Stimulated activated CD4-positive, alpha-beta T cell treated with anti-CD3 and anti-CD28 coated beads, TNF-alpha, amount 100 ng/mL, for 24 hours (primary cell): ENCODE results near the gene STRBP.

Source experiments
- DNase-seq, 3 experiments: peaks; one replicate each; pipeline ENCODE4 v3.0.0-alpha.2; 2020; ENCODE audit warnings: low read depth in 3 of 3

The STRBP gene

DNA sequence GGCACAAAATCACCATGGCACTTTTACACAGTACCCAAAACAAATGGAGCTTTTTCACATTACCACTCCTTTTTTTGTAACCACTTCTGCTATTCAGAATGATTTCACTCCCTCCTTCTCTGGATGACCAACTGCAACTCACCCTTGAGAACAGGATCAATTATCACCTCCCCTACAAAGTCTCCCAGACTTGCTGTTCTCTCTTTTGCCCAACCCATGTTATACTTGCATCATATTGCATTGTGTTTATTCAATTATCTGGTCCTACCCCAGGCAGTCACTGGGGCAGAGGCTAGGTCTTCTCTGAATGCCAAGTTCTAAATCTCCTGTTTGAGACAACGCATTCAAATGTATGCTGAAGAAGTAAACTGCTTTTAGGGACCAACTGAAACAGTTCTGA lies 139.0 kb downstream of the STRBP start:
- no peak for DNase-seq

DNA sequence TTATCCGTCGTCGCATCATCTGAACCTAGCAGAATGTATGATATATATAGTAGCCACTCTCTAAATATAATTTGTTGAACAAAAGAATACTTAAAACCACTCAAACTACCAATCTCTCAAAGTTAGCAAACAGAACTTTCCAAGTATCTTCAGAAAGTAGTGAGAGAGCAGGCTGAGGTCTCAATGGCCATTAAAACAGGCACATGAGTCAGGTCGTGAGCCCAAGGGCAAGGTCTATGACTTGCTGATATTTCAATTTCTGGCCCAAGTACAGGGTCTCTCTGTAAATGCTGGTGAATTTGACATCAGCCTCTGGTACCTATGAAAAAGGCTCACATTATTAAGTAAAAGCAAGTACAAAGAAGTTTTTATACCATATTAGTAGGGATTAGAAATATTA lies 139.8 kb downstream of the STRBP start:
- no peak for DNase-seq

DNA sequence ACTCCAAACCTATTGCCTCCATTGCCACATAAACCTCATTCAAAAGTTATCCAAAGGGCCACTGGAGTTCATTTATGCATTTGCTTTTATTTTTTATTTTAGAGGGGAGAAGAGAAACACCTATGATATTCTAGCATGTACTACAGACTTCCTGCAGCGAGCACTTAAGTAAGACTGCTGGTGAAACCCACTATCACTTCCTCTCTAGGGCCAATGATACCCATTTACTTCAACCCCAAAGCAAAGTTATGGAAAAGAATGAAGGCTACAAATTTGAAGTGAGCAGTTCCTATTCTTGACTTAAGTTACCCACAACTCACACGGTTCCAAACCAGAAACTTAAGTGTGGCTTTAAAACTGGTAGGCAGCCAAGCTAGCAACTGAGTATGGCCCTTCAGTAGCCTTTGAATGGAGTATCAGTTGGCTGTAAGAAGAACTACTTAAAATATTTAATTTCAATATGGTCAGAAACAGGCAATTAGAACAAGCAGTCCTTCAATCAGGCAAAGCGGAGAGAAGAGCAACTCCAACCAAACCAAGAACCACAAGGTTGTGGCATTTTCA lies 140.8 kb downstream of the STRBP start:
- DNase-seq = no peak

DNA sequence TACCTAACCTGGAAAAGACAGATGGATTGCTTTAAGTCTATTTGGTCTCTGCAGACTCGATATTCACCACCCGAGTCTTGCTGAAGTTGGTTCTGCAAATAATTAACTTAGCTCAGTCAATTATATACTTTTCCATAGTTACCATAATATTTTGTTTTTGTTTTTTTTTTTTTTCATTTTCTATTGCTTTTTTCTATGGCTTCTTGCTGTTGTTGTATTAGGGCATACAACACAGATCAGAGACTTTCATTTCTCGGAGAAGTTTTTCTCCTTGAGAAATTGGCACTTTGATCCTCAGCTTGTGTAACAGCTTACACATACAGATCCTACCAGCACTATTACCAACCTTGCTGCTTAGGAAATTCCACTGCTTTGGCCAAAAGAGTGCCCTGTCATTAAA lies 146.9 kb downstream of the STRBP start:
- no peak for DNase-seq

DNA sequence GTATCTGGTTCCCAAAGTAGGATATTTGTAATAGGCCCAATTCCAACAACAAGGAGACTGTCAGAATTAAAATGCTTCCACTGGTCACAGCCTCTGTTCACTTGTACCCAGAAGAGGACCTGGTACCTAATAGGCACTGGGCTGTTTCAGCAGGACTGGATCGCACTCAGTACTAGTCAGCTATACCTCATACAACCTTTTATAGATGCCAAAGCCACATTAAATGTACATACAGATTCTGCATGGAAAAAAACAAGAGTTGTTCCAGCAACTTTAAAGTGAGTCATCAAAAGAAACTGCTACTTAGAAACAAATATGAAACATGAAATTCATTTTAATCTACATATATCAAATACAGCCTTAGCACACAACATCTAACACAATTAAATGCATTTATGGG lies 147.4 kb downstream of the STRBP start:
- DNase-seq = no peak

DNA sequence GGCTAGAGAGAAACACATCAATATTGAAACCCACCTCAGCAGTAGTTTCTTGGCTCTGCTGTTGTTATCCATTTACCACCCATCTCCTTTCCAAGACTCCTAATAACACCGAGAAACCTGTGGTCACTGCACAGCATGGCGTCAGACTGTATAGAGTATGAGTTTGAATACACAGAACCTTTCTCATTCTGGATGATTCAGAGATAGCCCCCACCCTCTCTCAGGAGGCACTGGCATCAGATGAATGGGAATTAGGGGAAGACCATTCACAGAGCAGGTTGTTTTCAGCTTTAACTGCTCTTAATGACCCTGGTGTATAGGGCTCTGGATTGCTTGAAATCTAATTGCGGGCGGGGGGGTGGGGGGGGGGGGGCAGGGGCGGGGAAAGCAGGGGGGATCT lies 148.3 kb downstream of the STRBP start:
- DNase-seq = no peak

DNA sequence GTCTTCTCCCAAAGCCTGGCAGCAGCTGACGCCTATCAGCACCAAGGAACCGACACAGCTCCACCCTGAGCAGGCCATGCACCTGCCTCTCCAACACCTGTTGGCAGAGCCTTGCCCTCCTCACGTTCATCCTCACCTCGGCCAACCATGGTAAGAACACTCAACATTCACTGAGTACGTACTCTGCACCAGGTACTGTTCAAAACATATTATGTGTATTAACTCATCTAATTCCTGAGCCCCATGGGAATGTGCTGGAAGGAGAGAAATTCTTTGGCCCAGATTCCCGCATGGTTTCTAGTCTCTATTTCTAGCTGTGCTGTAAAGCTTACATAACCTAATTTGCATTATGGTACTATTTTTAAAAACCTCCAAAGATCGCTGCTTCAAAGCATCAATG lies 148.8 kb downstream of the STRBP start:
- DNase-seq = no peak

DNA sequence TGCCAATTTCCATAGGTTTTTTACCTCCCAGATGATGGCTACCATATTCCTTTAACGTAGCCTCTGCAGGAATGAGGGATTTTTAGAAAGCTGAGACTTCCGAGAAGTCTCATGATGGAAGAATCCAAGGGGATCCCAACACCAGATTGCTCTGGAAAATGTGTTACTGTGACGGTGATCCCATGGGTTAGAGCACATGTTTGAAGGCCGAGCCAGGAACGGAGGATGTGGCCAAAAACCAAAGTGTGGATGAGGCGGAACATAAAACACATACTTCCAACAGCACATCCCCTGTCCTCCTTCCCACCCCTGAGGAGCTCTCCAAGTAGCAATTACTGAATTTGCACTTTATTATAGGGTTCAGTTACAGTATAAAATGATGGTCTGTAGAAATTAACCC lies 152.3 kb downstream of the STRBP start:
- no peak for DNase-seq

DNA sequence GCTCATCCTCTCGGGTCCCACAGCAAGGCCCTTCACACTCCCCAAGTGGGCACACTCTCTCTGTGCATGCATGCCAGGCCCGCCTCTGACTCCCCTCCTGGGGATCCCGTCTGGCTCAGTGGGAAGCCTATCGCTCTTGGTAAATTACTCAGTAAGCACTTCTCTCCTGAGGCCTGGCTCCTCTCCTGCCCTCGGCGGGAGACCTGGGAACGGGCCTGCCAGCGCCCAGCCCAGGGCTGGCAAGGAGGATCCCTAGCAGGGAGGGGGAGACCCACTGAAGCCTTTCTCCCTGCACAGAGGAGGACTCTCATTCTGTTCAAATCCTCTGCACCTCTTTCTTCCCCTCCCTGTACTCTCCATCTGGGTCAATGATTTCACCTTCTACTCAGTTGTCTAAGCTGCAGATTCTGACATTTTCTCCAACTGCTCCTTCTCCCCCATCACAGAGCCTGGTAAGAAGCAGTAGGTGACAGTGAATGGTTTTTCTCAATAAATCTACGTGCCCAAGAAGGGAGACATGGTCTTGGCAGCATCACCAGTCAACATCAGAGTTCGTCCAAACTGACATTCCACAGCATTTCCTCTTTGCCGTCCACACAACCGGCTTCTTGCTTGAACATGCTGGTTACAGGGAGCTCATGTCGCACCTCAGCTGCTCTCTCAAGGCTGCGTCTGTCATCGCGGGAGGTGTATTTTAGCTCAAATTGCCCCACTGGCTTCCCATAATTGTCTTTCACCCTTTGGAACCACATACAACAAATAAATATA lies 153.1 kb downstream of the STRBP start:
- DNase-seq = no peak

DNA sequence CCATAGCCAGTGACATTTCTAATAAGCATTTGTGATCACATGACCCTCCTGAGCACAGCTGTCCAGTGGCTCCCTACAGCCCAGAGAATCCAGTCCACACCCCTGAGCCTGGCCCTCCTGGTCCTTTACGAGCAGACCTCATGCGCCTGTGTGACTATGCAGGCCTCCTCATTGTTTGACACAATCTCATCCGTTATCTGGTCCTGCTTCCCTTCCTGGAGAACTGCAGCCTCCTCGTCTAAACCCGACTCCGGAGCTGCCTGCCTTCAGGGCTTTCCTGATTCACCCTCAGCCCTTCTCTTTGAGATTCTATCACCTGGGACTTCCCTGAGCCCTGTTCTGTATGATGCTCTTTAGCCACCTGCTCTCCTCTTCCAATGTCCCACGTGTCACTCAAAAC lies 155.2 kb downstream of the STRBP start:
- DNase-seq = no peak

DNA sequence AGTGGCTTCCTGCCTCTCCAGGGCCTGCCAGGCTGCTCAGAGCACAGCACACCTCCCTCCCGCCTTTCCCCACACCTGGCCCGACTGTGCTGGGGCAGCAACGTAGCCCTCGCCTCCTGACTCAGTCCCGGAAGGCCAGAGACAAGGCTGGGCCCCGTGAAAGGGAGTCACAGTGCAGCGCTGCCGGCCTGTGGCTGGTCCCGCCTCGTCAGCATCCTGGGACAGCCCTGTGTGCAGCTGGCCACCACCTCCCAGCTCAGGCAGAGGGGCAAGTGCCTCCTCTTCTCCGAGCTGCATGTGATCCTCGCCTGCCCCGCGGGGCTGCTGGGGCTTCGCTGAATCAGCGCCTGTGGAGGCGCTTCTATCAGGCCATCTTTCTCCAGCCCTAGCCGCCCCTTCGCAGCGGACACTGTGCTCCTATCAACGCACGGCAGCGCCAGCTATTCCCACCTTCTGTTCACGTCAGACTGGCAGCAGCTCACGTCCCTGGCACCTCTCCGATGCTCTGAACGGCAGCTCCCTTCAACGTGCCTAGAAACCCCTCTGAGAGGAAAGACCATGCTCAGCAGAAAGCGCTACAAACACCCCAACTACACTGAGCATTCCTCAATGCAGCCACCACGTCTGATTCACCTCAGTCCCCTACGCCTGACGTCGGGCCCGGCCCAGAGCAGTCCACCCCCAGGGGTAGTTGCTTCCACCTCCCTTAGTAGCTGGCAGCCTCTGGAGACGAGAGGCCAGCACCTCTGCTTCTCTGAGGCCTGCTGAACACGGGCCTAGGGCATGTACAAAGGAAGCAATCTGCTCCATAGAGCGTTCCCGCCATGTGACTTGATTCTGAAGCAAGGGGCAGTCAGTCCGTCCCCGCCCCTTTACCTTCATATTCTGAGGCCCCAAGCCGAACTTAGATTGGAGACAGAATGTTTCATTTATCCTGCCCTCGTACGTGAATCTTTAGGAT lies 156.1 kb downstream of the STRBP start:
- DNase-seq = no peak

DNA sequence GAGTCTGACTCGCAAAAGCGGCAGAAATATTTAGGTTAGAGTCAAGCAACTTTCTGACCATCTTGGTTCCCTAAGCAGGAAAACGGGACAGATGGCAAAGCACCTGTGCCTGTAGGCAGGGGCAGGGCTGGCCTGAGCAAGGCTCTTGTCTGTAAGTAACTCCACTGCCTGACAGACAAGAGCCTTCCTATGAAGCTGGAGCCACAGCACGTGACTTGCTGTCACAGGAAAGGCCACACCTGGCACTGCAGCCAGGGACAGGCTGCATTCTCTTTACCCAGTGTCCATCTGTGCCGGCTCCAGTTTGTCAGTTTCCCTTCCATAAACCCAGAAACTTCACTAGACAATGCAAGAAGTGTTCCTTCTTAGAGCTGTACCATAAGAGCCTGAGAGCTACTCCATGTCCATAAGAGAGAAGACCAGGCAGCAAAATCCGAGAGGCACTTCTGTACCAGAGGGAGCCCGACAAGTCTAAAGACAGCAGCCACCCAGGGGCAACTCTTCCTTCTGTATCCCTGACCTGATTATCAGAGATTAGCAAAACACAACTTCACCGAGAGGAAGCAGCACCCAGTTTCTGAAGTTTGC lies 156.9 kb downstream of the STRBP start:
- no peak for DNase-seq

DNA sequence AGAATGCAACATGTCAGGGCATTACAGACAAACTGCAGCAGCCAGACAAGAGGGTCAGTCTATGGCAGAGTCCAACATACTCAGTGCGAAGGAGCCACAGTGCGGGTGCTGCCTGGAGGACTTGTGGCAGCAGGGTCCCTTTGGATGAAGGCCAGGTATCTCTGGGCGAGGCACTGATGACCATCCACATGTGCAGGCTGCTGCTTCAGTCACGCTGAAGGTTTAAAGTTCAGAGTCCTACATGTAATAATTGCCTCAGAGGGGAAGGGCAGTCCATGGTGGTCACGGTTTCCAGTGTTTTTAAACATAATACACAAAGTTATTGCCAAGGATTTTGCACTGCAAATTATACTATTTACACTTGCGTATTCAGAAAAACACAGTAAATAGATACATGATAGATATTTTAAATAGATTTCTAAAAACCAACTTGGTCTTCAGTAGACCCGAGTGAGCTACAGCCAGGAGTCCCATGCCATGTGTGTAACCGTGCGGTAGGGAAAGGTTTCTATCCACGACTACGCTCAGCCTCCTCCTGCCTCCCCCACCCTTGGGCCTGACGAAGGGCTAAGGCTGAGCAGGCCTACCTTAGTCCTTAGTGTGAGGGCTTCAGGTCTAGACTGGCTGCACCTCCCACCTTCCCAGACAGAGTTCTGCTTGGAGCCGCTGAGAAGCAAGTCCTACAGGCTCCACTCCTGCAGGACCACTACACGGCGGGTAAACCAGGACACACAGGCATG lies 158.7 kb downstream of the STRBP start:
- DNase-seq = no peak

DNA sequence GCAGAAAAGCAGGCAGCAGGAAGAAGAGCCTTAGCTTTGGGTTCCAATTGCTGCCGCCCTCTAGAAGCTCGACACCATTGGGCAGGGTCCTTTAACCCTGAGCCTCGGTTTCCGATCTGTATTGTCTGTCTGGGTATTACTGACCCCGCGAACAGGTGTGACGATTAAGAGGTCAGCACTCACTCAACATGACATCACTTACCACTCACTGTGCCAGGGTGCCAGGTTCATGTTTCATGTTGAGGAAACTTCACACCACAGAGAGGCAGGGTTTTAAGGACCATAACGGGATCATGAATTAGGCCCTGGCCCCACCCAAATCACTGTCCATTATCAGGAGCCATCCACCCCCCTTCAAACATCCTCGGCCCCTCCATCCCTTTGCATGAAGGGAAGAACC lies 159.4 kb downstream of the STRBP start:
- no peak for DNase-seq

DNA sequence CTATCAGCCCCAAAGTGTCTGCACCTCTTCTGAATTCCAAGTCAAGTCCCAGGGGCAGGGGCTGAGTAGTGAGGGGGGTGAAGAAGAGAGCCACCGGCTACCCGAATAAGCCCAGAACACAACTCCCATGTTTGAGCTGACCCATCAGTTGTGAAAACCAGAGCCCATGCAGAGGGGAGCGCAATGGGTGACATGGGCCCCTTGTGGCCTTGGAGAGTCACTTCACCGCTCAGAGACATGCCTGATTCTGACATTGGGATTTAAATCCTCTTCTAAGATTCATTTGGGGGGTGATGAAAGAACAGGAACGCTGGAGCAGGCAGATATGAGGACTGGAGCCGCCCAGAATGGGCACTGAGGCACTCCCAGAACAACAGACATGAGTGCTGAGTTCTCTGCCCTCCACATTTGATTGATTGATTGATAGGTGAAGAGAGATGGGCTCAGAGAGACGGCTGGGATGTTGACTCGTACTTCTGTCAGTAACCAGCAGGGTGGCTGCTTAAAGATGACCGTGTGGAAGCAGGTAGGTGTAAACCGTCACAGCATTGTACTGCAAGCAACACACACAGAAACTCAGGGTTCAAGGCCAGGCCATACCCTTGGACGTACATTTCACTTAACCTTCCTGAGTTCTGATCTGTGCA lies 160.6 kb downstream of the STRBP start:
- no peak for DNase-seq

DNA sequence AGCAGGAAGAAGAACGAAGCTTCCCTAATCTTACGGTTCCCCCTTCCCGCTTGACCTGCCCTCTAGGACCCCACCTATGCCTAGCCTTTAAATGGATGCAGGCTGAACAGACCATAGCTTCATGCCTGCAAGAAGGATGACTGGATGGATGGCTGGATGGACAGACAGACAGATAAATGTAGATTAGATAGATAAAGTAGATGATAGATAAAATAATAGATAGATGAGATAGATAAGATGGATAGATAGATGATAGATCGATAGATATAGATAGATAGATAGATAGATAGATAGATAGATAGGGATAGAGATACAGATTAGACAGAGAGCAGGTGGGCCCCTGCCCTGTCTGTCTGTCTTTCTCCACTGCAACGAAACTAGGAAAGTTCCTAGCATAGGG lies 162.9 kb downstream of the STRBP start:
- no peak for DNase-seq

DNA sequence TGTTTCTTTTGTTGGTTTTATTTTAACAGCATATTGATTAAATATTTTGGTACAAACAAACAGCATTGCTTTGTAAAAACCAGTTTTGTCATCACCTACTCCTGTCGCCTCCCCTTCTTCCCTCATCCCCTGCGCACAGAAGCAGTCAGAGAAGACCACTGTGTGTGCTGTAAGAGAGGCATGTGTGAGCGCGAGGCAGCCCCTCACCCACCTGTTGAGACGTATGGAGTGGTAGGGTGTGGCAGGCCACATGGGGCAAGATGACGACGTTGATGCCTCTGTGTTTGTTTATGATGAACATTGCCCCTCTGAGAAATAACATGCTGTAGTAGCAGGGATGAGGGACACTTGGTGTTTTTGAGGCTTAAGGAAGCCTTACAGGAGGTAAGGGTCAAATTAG lies 163.6 kb downstream of the STRBP start:
- DNase-seq = no peak

DNA sequence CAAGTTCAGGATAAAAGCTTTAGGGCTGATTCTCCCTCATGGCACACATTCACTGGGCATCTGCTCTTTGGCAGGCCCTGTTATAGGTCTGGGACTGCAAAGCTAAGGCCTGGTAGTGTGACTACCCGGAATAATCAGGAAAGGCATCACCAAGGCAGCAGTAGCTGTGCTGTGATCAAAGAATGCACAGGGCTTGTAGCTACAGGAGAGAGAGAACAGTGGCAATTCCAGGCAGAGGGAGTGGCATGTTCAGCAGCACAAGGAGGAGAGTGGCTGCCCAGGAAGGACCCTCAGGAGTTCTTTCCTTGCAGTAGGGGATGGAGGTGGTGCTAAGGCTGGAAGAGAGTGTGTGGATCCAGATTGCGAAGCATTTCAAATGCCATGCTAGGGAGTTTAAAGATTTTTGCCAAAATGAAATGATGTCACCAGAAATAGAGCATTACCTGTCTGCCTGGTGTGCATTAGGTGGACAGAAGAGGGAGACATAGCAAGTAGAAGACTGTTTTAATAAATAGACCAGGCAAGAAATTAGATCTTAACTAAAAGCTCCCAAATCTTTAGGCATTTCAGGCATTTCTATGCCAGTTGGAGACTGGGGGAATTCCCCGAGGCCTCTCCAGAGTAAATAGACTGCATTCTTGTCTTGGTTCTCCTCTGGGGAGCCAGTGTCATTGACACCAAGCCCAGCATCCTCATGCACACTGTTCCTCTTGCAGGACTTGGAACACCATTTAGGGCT lies 165.8 kb downstream of the STRBP start:
- DNase-seq = no peak

DNA sequence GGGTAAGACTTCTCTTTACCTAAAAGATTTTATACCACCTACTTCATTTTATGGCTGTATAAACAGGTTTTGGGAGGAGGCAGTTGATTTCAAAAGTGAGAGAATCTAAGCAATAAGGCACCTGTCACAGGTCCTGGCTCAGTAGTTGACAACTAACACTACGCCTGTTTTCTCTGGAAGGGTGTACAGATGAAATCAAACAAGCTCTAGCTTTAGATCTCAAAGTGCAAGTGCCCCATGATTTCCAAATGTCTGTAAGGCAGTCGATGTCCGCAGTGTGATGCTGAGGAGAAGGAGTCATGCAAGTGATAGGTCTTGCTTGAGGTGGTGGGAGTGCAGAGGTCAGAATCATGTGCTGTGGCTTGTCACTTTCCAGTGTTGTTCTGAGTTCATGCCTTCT lies 168.8 kb downstream of the STRBP start:
- DNase-seq = no peak

DNA sequence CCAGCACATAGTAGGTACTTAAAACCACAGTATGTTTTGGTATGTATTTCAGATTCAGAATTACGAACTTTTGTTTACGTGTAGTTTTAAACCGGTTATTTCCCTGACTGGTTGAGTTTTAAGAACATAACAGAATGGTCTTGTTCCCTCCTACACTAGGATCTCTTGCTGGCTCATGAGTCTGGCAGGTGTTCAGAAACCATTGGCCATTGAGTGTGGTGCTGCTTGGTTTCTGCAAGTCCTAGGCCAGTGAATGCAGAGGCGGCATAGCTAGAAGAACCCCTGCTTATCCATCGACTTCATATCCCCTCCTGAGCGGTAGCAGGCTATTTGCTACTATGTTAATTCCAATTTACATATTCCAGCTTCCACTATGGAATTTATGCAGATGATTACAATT lies 169.3 kb downstream of the STRBP start:
- no peak for DNase-seq

DNA sequence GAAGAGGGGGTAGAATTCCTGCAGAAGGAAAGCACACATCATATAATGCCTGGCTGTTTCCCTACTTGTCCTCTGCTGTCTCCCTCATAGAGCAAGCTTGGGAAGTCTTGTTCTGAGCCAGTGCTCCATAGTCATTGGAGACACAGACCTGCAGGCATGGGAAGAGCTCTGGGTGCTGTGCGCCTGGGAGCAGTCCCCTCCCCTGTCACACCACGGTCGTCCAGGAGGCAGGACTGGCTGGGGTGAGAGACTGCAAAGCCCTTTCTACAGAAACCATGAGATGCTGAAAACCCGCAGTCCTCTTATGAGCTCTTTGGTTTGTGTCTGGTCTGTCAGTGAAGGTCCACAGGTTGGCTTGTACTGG lies 170.3 kb downstream of the STRBP start:
- no peak for DNase-seq
